Parathyroid adenoma (tissue), 2 donors: ENCODE results near the gene TP53TG5.
A peak's percentile ranks its signal among the peaks of the same experiment; 100 is the strongest.

Source experiments
- H2AFZ ChIP-seq: fragments of 300-600 bp; sonication (generic); one replicate; pipeline ENCODE4 v1.7.0; 2017; ENCODE audit warnings: antibody characterized with exemption, mild to moderate bottlenecking
- H3K27ac ChIP-seq: fragments of 300-600 bp; sonication (generic); one replicate; pipeline ENCODE4 v1.7.0; 2017
- H3K27me3 ChIP-seq: fragments of 300-600 bp; sonication (generic); one replicate; pipeline ENCODE4 v1.7.0; 2017; ENCODE audit warnings: low read length; ENCODE audit not compliant: control insufficient read depth, insufficient read depth
- H3K36me3 ChIP-seq: fragments of 300-600 bp; sonication (generic); one replicate; pipeline ENCODE4 v1.7.0; 2017; ENCODE audit warnings: low read length; ENCODE audit not compliant: control insufficient read depth, insufficient read depth
- H3K4me1 ChIP-seq: fragments of 300-600 bp; sonication (generic); one replicate; pipeline ENCODE4 v1.7.0; 2017; ENCODE audit warnings: control low read depth
- H3K4me2 ChIP-seq: fragments of 300-600 bp; sonication (generic); one replicate; pipeline ENCODE4 v1.7.0; 2017; ENCODE audit warnings: low read length
- H3K4me3 ChIP-seq: fragments of 300-600 bp; sonication (generic); one replicate; pipeline ENCODE4 v1.7.0; 2017; ENCODE audit warnings: low read depth, low read length
- H3K79me2 ChIP-seq: fragments of 300-600 bp; sonication (generic); one replicate; pipeline ENCODE4 v1.7.0; 2017; ENCODE audit warnings: control low read depth
- H3K9ac ChIP-seq: fragments of 300-600 bp; sonication (generic); one replicate; pipeline ENCODE4 v1.7.0; 2017; ENCODE audit warnings: mild to moderate bottlenecking
- H3K9me3 ChIP-seq: fragments of 300-600 bp; sonication (generic); one replicate; pipeline ENCODE4 v1.7.0; 2017; ENCODE audit warnings: low read length; ENCODE audit not compliant: control insufficient read depth
- TF ChIP-seq, protein P1 (sequence below): fragments of 300-600 bp; sonication (generic); IDR thresholded peaks from one replicate; pipeline ENCODE4 v1.7.0; 2017; ENCODE audit warnings: antibody characterized with exemption, mild to moderate bottlenecking
- donor health status: primary hyperparathyroidism.

The TP53TG5 gene

DNA sequence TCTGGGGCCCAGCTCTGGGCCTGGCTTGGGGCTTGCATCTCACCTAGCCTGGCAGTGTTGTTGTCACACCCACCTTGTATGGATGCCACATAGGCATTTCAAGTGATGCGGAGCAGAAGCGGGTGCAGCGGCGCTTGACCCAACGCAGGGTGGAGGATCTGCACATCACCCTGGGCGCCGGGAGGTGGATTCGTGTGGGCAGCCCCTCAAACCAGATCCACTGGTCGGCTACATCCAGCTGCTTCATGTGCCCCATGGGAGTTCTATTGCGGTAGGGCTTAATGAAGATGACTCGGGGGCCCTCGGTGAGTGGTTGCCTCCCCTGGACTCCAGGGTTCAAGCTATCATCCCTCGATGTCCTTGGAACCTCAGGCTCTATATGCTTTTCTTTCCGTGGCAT, 3.2 kb downstream of the TP53TG5 start:
- no peak overlapping the region for H3K9ac ChIP-seq
- H3K4me2 ChIP-seq = no peak overlapping the region
- TF ChIP-seq, protein P1, sequence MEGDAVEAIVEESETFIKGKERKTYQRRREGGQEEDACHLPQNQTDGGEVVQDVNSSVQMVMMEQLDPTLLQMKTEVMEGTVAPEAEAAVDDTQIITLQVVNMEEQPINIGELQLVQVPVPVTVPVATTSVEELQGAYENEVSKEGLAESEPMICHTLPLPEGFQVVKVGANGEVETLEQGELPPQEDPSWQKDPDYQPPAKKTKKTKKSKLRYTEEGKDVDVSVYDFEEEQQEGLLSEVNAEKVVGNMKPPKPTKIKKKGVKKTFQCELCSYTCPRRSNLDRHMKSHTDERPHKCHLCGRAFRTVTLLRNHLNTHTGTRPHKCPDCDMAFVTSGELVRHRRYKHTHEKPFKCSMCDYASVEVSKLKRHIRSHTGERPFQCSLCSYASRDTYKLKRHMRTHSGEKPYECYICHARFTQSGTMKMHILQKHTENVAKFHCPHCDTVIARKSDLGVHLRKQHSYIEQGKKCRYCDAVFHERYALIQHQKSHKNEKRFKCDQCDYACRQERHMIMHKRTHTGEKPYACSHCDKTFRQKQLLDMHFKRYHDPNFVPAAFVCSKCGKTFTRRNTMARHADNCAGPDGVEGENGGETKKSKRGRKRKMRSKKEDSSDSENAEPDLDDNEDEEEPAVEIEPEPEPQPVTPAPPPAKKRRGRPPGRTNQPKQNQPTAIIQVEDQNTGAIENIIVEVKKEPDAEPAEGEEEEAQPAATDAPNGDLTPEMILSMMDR = no peak
- no peaks in the 10 kb centered on the region for H3K36me3 ChIP-seq
- peaks cover 11% of the 10 kb centered on the region for H3K4me1 ChIP-seq
- H3K27ac ChIP-seq = no peak overlapping the region
- H3K79me2 ChIP-seq = peaks cover 10% of the 10 kb centered on the region
- no peaks in the 10 kb centered on the region for H3K9me3 ChIP-seq
- no peak overlapping the region for H3K4me3 ChIP-seq
- H2AFZ ChIP-seq = no peak overlapping the region
- H3K27me3 ChIP-seq = no peaks in the 10 kb centered on the region

DNA sequence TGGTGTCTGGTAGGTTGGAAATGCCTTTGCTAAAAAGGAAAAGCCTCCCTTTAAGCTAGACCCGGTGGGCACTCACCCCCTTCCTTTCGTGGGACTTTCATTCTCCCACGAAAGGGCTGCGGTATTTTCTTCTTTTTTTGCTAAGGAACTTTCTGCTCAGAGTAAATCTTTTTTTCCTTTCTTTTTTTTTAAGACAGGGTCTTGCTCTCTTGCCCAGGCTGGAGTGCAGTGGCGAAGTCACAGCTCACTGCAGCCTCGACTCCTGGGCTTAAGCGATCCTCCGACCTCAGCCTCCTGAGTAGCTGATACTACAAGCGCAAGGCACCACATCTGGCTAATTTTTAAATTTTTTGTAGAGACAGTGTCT, 4.0 kb downstream of the TP53TG5 start:
- Histone ChIP-seq H3K27me3 (no peaks in the 10 kb centered on the region), H3K9ac (no peak overlapping the region), H3K4me2 (peak overlapping the region; percentile 47), H3K4me3 (no peak overlapping the region), H2AFZ (peak overlapping the region; percentile 78), H3K79me2 (peaks cover 10% of the 10 kb centered on the region), H3K36me3 (no peaks in the 10 kb centered on the region), H3K27ac (no peak overlapping the region), H3K9me3 (no peaks in the 10 kb centered on the region), H3K4me1 (peaks cover 11% of the 10 kb centered on the region)
- TF ChIP-seq, protein P1 = no peak

DNA sequence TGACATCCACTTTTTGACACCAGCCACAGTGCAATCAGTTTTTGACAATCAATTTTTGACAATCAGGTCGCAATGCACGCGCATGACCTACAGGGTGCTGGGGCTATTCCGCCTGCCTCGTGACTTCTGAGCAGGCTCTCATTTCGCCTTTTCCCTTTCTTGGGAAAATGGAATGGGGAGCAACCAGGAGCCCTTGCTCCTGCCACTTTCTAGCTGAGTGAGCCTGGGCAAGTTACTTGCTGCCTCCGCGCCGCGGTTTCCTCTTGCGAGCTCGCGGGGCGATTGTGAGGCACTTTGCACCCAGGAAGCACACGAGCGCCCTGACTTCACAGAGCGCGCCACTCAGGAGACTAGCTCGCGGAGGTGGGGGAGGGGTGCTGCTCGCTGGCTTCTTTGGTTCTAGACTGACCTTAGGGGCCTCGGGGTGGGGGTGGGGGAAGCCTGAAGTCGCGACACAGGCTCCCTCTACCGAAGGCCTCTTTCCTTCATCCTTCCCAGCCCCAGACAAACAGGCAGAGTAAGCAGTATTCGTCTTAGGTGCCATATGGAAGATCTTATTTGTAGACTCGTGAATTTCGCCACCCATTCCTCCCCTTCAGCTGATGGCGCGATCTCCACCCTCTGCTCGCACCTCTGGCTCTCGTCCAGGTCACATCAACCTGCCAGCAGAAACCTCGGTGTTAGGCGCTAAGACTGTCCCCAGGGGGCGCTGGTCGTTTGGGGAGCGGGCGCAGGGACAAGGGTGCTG, 4.6 kb downstream of the TP53TG5 start:
- no peaks in the 10 kb centered on the region for H3K9me3 ChIP-seq
- no peaks in the 10 kb centered on the region for H3K27me3 ChIP-seq
- peak overlapping the region; percentile 47 for H3K4me2 ChIP-seq
- H3K4me1 ChIP-seq = peaks cover 11% of the 10 kb centered on the region
- peak overlapping the region; percentile 14 for H3K4me3 ChIP-seq
- H3K79me2 ChIP-seq = peaks cover 10% of the 10 kb centered on the region
- TF ChIP-seq, protein P1 = peak; percentile 95
- no peak overlapping the region for H3K9ac ChIP-seq
- H3K27ac ChIP-seq = no peak overlapping the region
- peak overlapping the region; percentile 78 for H2AFZ ChIP-seq
- H3K36me3 ChIP-seq = no peaks in the 10 kb centered on the region

DNA sequence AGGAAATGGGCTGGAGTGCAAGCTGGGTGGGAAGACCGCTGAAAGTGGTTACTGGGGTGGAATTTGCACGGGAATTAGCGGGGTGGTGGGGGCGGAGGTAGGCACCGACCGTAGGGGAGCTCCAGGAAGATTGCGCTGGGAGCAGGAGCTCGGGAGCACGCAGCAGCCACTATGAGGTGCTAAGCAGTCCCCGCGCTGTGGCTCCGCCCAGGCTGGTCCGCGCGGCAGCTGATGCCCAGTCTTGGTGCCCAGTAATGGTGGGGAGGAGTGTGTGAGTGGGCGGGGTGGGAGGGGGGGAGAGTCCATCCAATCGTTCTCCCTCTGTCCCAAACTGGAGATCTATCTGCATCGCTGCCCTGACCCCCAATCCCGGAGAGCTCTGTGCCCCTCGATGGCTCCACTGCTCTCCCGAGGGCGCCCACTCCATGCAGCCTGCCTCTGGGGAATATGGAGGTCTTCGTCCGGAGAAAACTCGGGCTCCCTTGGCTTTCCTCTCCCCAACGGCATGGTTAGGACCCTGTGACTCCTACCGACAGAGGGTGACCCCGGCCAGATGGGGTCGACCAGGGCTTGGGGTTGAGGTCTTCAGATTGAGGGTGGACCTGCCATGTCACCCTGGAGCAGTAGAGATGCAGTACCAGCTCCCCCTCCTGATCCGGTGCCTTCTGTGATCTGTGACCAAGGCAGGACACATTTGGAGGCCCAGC, 5.3 kb downstream of the TP53TG5 start:
- TF ChIP-seq, protein P1 = no peak
- H2AFZ ChIP-seq = peak overlapping the region; percentile 78
- H3K36me3 ChIP-seq = no peaks in the 10 kb centered on the region
- no peaks in the 10 kb centered on the region for H3K27me3 ChIP-seq
- H3K27ac ChIP-seq = no peak overlapping the region
- peaks cover 9% of the 10 kb centered on the region for H3K4me1 ChIP-seq
- H3K79me2 ChIP-seq = peaks cover 10% of the 10 kb centered on the region
- no peak overlapping the region for H3K9ac ChIP-seq
- H3K9me3 ChIP-seq = no peaks in the 10 kb centered on the region
- H3K4me2 ChIP-seq = no peak overlapping the region
- H3K4me3 ChIP-seq = no peak overlapping the region
